ENCODE measurements around the gene RAB39A. TPM values are rescaled to one million over a fixed set of nuclear protein-coding genes. Genes with fewer than 3 reads are reported as not detected.
"Not testable (repeated sequence)": the region's sequence is repeated elsewhere in the genome, so short reads cannot be mapped to it uniquely, and the experiment has no call there.

Gene RAB39A
- total RNA-seq (1 to 10 TPM; 1.6 to 1.9 TPM), polyA plus RNA-seq (ENCODE audit: insufficient read depth, low read depth, low replicate concordance) (2.0 TPM)
- long read RNA-seq, donor 1 = 0 reads
- long read RNA-seq, donor 2, partial matches to known transcripts = 0 of 1 reads
- long read RNA-seq, donor 2, other reads (novel, unspliced or antisense) = 0 of 1 reads

GRCh38 chr11:107928046-107928766 is at the start of gene RAB39A:
Gene RAB39A (plus strand): TSS chr11:107928448. CDS start chr11:107928569, 121 bp downstream.
- Histone ChIP-seq H3K9me3 (no peaks in the 10 kb centered on the region), H3K27ac (no peak within 1 kb of the TSS), H3K4me1 (no peaks in the 10 kb centered on the region), H3K36me3 (ENCODE audit: low read depth, missing control alignments) (no peaks in the 10 kb centered on the region), H3K4me3 (peak within 1 kb of the TSS; percentile 54 to 60), H3K27me3 (no peaks in the 10 kb centered on the region)
- 1 to 2% methylated on average over 17 to 48 of the region's 61 CpGs for WGBS, 2 donors
- intact Hi-C loops (cut with DNase I; ENCODE audit: low total_unique reads) = no loop called here
- TF ChIP-seq CTCF (IDR thresholded peaks at IDR 0.05) = no peak
- no peak for TF ChIP-seq POLR2A (IDR thresholded peaks at IDR 0.05)
- DNase-seq = peak; percentile 93

- WGBS, 2 donors = 86 to 89% methylated on average over 9 of the region's 9 CpGs
- intact Hi-C loops (cut with DNase I; ENCODE audit: low total_unique reads); H3K36me3 ChIP-seq (ENCODE audit: low read depth, missing control alignments); H3K4me1 ChIP-seq; H3K4me3 ChIP-seq; DNase-seq; H3K27me3 ChIP-seq; H3K27ac ChIP-seq; H3K9me3 ChIP-seq: not testable (repeated sequence)
Observed at GRCh38 chr11:107881471-107881870, 46.8 kb upstream of the RAB39A start.

GRCh38 chr11:107882095-107882820 is 46.0 kb upstream of the RAB39A start:
- DNase-seq = no peak
- TF ChIP-seq POLR2A (IDR thresholded peaks at IDR 0.05) (no peak), CTCF (IDR thresholded peaks at IDR 0.05) (no peak)
- intact Hi-C loops (cut with DNase I; ENCODE audit: low total_unique reads) = no loop called here
- no peaks in the 10 kb centered on the region for H3K9me3 ChIP-seq
- no peaks in the 10 kb centered on the region for H3K36me3 ChIP-seq (ENCODE audit: low read depth, missing control alignments)
- H3K27ac ChIP-seq = no peak overlapping the region
- no peak overlapping the region for H3K4me3 ChIP-seq
- H3K27me3 ChIP-seq = no peaks in the 10 kb centered on the region
- H3K4me1 ChIP-seq = no peaks in the 10 kb centered on the region
- 89 to 94% methylated on average over 3 of the region's 3 CpGs for WGBS, 2 donors

GRCh38 chr11:107898270-107898669 is 30.0 kb upstream of the RAB39A start:
- intact Hi-C loops (cut with DNase I; ENCODE audit: low total_unique reads) = no loop called here
- H3K27me3 ChIP-seq = no peaks in the 10 kb centered on the region
- no peaks in the 10 kb centered on the region for H3K4me1 ChIP-seq
- WGBS, 2 donors = 54 to 71% methylated on average over 1 of the region's 1 CpG
- H3K9me3 ChIP-seq = no peaks in the 10 kb centered on the region
- H3K27ac ChIP-seq = no peak overlapping the region
- H3K36me3 ChIP-seq (ENCODE audit: low read depth, missing control alignments) = no peaks in the 10 kb centered on the region
- H3K4me3 ChIP-seq = no peak overlapping the region
- no peak for DNase-seq
- TF ChIP-seq CTCF (IDR thresholded peaks at IDR 0.05) (peak; percentile 25 to 40 (median 27)), POLR2A (IDR thresholded peaks at IDR 0.05) (no peak)

- Histone ChIP-seq H3K27ac (no peak overlapping the region), H3K9me3 (no peaks in the 10 kb centered on the region), H3K27me3 (no peaks in the 10 kb centered on the region), H3K4me1 (no peaks in the 10 kb centered on the region), H3K36me3 (ENCODE audit: low read depth, missing control alignments) (no peaks in the 10 kb centered on the region), H3K4me3 (no peak overlapping the region)
- TF ChIP-seq CTCF (IDR thresholded peaks at IDR 0.05) (no peak), POLR2A (IDR thresholded peaks at IDR 0.05) (no peak)
- DNase-seq = no peak
- WGBS, 2 donors = 45 to 64% methylated on average over 23 of the region's 23 CpGs
- intact Hi-C loops (cut with DNase I; ENCODE audit: low total_unique reads) = no loop called here
Observed at GRCh38 chr11:107908211-107908610, 20.0 kb upstream of the RAB39A start.

- 60 to 63% methylated on average over 3 to 13 of the region's 38 CpGs for WGBS, 2 donors
- H3K27me3 ChIP-seq; DNase-seq; H3K9me3 ChIP-seq; H3K4me1 ChIP-seq; H3K27ac ChIP-seq; H3K36me3 ChIP-seq (ENCODE audit: low read depth, missing control alignments); intact Hi-C loops (cut with DNase I; ENCODE audit: low total_unique reads): not testable (repeated sequence)
- H3K4me3 ChIP-seq = peak overlapping the region; percentile 29 to 38
Observed at GRCh38 chr11:107912415-107912814, 15.8 kb upstream of the RAB39A start.

Data from testis (tissue), 5 donors.